SK-N-SH (cell line): ENCODE data around the gene OSTF1.

Source experiments
- EP300 ChIP-seq, 2 experiments: IDR thresholded peaks; 2 replicates each; pipeline versions ENCODE4 v1.4.0 to v1.6.1; 2012; ENCODE audit warnings: borderline replicate concordance in 1 of 2, low read depth in 1 of 2, low read length in 1 of 2
- JUND ChIP-seq: IDR thresholded peaks from 2 replicates; pipeline ENCODE4 v1.4.0; 2012
- NFIC ChIP-seq: IDR thresholded peaks from 2 replicates; pipeline ENCODE4 v1.4.0; 2012; ENCODE audit warnings: borderline replicate concordance
- POLR2AphosphoS5 ChIP-seq: IDR thresholded peaks from 2 replicates; pipeline ENCODE4 v1.6.1; 2012; ENCODE audit warnings: low read depth, low read length
- RAD21 ChIP-seq: IDR thresholded peaks from 2 replicates; pipeline ENCODE4 v1.6.1; 2012; ENCODE audit warnings: mild to moderate bottlenecking, low read length
- SMC3 ChIP-seq: IDR thresholded peaks from 2 replicates; pipeline ENCODE4 v1.6.1; 2012; ENCODE audit warnings: low read depth, low read length, improper control_type of control experiment
- TAF1 ChIP-seq: IDR thresholded peaks from 2 replicates; pipeline ENCODE4 v1.6.1; 2012; ENCODE audit warnings: low read depth, mild to moderate bottlenecking, low read length, moderate library complexity, borderline replicate concordance
- YY1 ChIP-seq: IDR thresholded peaks from 2 replicates; pipeline ENCODE4 v1.4.0; 2012; ENCODE audit warnings: low read depth, mild to moderate bottlenecking
- TF ChIP-seq, protein P1 (sequence below): IDR thresholded peaks from 2 replicates; pipeline ENCODE4; 2012
- TF ChIP-seq, protein P2 (sequence below): fragments of 200-600 bp; sonication (generic); IDR thresholded peaks from 2 replicates; pipeline ENCODE4 v1.6.1; 2017; ENCODE audit warnings: antibody characterized with exemption, mild to moderate bottlenecking, moderate library complexity

DNA sequence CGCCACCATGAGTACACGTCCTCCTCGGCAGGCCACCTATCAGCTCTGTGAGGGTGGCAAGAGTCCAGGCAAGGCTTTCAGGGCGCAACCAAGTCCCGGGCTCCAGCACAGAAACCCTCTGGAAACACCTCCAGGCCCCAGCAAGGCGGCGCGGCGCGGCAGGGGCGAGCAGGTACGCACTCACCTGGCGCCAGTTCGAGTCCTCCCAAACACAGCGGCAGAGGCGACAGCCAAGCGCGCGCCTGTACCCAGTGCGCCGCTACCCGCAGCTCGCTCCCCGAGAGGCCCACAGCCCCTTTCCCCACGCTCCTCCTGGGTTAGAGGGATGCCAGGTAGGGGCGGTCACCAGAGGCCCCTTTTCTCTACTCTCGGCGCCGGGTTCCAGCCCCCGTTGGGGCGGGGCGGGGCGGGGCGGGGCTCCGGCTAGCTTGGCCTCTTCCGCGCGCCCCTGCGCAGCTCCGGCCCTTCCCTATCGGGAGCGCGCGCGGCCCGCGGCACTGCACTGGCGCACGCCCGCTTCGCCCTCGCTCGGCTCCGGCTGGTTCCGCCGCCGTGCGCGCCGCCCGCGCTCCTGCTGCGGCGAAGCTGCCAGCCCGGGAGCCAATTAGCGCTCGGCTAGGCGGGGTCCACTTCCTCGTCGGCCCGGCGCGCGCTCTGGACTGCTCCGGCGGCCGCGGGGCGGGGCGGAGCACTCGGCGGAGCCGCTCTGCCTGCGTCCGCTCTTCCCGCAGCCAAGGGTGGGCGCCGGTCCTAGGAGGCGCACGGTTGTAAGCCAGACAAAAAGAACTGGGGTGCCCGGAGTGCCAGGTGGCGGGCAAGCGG lies at the start of gene OSTF1, which contains the start of gene NMRK1:
- TF ChIP-seq RAD21 (no peak), NFIC (no peak), JUND (no peak), POLR2AphosphoS5 (no peak), YY1 (no peak), SMC3 (no peak), TAF1 (no peak), EP300 (IDR thresholded peaks at IDR 0.05; ENCODE audit: borderline replicate concordance in 1 of 2, low read depth in 1 of 2, low read length in 1 of 2) (no peak)
- TF ChIP-seq, protein P1, sequence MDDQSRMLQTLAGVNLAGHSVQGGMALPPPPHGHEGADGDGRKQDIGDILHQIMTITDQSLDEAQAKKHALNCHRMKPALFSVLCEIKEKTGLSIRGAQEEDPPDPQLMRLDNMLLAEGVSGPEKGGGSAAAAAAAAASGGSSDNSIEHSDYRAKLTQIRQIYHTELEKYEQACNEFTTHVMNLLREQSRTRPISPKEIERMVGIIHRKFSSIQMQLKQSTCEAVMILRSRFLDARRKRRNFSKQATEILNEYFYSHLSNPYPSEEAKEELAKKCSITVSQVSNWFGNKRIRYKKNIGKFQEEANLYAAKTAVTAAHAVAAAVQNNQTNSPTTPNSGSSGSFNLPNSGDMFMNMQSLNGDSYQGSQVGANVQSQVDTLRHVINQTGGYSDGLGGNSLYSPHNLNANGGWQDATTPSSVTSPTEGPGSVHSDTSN: no peak
- TF ChIP-seq, protein P2, sequence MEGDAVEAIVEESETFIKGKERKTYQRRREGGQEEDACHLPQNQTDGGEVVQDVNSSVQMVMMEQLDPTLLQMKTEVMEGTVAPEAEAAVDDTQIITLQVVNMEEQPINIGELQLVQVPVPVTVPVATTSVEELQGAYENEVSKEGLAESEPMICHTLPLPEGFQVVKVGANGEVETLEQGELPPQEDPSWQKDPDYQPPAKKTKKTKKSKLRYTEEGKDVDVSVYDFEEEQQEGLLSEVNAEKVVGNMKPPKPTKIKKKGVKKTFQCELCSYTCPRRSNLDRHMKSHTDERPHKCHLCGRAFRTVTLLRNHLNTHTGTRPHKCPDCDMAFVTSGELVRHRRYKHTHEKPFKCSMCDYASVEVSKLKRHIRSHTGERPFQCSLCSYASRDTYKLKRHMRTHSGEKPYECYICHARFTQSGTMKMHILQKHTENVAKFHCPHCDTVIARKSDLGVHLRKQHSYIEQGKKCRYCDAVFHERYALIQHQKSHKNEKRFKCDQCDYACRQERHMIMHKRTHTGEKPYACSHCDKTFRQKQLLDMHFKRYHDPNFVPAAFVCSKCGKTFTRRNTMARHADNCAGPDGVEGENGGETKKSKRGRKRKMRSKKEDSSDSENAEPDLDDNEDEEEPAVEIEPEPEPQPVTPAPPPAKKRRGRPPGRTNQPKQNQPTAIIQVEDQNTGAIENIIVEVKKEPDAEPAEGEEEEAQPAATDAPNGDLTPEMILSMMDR: 0 out of 2 replicates have a peak, but pooled peaks have one; percentile 0
